CD8-positive, alpha-beta memory T cell (primary cell): ENCODE measurements around the gene LINC00237. TPM values are rescaled to one million over a fixed set of nuclear protein-coding genes. Genes with fewer than 3 reads are reported as not detected.

Experiments
- CTCF ChIA-PET: fragments of 350-600 bp; sonication (Branson Sonifier 250); formaldehyde crosslinking; loops from one replicate; lab custom pipeline; 2021; ENCODE audit warnings: antibody characterized with exemption; lab: Charles Lee
- POLR2A ChIA-PET: fragments of 350-600 bp; sonication (Branson Sonifier 250); formaldehyde crosslinking; loops from one replicate; lab custom pipeline; 2021; ENCODE audit warnings: antibody characterized with exemption; lab: Charles Lee
- DNase-seq, 5 donors: peaks; one replicate each; pipeline versions ENCODE4 v3.0.0 to v3.0.0-alpha.2; 2020 to 2022; ENCODE audit warnings: mixed read lengths in 1 of 5
- H3K27ac ChIP-seq: one replicate; pipeline ENCODE4 v1.7.0; 2013; ENCODE audit warnings: low read depth, mild to moderate bottlenecking, low read length, moderate library complexity
- H3K27me3 ChIP-seq: 2 replicates; pipeline ENCODE4 v1.7.0; 2013; ENCODE audit warnings: low read length, mild to moderate bottlenecking; ENCODE audit not compliant: insufficient read depth, poor library complexity, severe bottlenecking
- H3K36me3 ChIP-seq: 2 replicates; pipeline ENCODE4 v1.7.0; 2013; ENCODE audit warnings: mild to moderate bottlenecking, low read length, moderate library complexity; ENCODE audit not compliant: insufficient read depth
- H3K4me1 ChIP-seq: 2 replicates; pipeline ENCODE4 v1.7.0; 2013; ENCODE audit warnings: mild to moderate bottlenecking, low read length, moderate library complexity; ENCODE audit not compliant: insufficient read depth
- H3K4me3 ChIP-seq: 2 replicates; pipeline ENCODE4 v1.7.0; 2013; ENCODE audit warnings: mild to moderate bottlenecking, low read length
- H3K9me3 ChIP-seq: 2 replicates; pipeline ENCODE4 v1.7.0; 2013; ENCODE audit warnings: mild to moderate bottlenecking, low read length
- H3K27ac Mint-ChIP-seq, 8 donors: one replicate each; pipeline ENCODE4 v1.8.0; 2020 to 2021; ENCODE audit warnings: mixed read lengths in 8 of 8, mild to moderate bottlenecking in 6 of 8, inconsistent platforms in 3 of 8, moderate library complexity in 3 of 8
- H3K27me3 Mint-ChIP-seq, 2 donors: one replicate each; pipeline ENCODE4 v1.8.0; 2020 to 2021; ENCODE audit warnings: mixed read lengths in 2 of 2, mild to moderate bottlenecking in 1 of 2, moderate library complexity in 1 of 2
- H3K36me3 Mint-ChIP-seq, 3 donors: one replicate each; pipeline ENCODE4 v1.8.0; 2020 to 2021; ENCODE audit warnings: mixed read lengths in 3 of 3, inconsistent platforms in 1 of 3, mild to moderate bottlenecking in 1 of 3
- H3K4me1 Mint-ChIP-seq, 3 donors: one replicate each; pipeline ENCODE4 v1.8.0; 2020 to 2021; ENCODE audit warnings: mixed read lengths in 3 of 3, inconsistent platforms in 1 of 3, mild to moderate bottlenecking in 1 of 3
- H3K4me3 Mint-ChIP-seq, 7 donors: one replicate each; pipeline ENCODE4 v1.8.0; 2020 to 2021; ENCODE audit warnings: mixed read lengths in 7 of 7, mild to moderate bottlenecking in 6 of 7, moderate library complexity in 4 of 7, inconsistent platforms in 2 of 7
- H3K9me3 Mint-ChIP-seq, 5 donors: one replicate each; pipeline ENCODE4 v1.8.0; 2020 to 2022; ENCODE audit warnings: mixed read lengths in 5 of 5, mild to moderate bottlenecking in 3 of 5, moderate library complexity in 2 of 5, inconsistent platforms in 1 of 5
- polyA plus RNA-seq: library from polyadenylated mRNA; unstranded; fragments of 300-500 nt; fragmentation: Illumina TruSeq; gene quantifications from one replicate; pipeline ENCODE4 v1.2.3, GENCODE V29; 2021
- total RNA-seq, 2 experiments: library from RNA; stranded (reverse); gene quantifications; one replicate each; pipeline ENCODE4 v1.2.3, GENCODE V29; 2021

LINC00237 gene
- total and polyA plus RNA-seq, 3 experiments from 2014 or later = not detected

- Histone ChIP-seq H3K4me3 (no peak overlapping the region), H3K36me3 (no peaks in the 10 kb centered on the region), H3K9me3 (no peaks in the 10 kb centered on the region), H3K27me3 (peaks cover 20% of the 10 kb centered on the region), H3K27ac (no peak overlapping the region), H3K4me1 (no peaks in the 10 kb centered on the region)
- H3K9me3 Mint-ChIP-seq = peaks cover 0 to 2% (median 0%) of the 10 kb centered on the region in 5 donors
- no peaks in the 10 kb centered on the region for H3K4me1 Mint-ChIP-seq
- H3K27me3 Mint-ChIP-seq = peaks cover 41 to 77% of the 10 kb centered on the region in 2 donors
- no peak overlapping the region for H3K27ac Mint-ChIP-seq
- no peak for DNase-seq
- no peak overlapping the region for H3K4me3 Mint-ChIP-seq
- CTCF ChIA-PET = no interaction called here
- no peaks in the 10 kb centered on the region for H3K36me3 Mint-ChIP-seq
- POLR2A ChIA-PET = no interaction called here
Measured at GRCh38 chr20:21089391-21089790, 16.8 kb downstream of the LINC00237 start.

GRCh38 chr20:21087862-21088540, 18.2 kb downstream of the LINC00237 start:
- DNase-seq = no peak
- Histone ChIP-seq H3K4me1 (no peaks in the 10 kb centered on the region), H3K36me3 (no peaks in the 10 kb centered on the region), H3K4me3 (no peak overlapping the region), H3K9me3 (no peaks in the 10 kb centered on the region), H3K27me3 (peaks cover 20% of the 10 kb centered on the region), H3K27ac (no peak overlapping the region)
- ChIA-PET POLR2A (no interaction called here), CTCF (no interaction called here)
- no peak overlapping the region for H3K27ac Mint-ChIP-seq
- H3K27me3 Mint-ChIP-seq = peaks cover 39 to 71% of the 10 kb centered on the region in 2 donors
- peaks cover 0 to 2% (median 0%) of the 10 kb centered on the region in 5 donors for H3K9me3 Mint-ChIP-seq
- H3K36me3 Mint-ChIP-seq = no peaks in the 10 kb centered on the region
- H3K4me3 Mint-ChIP-seq = no peak overlapping the region
- H3K4me1 Mint-ChIP-seq = no peaks in the 10 kb centered on the region

- H3K27me3 ChIP-seq = peaks cover 4% of the 10 kb centered on the region
- ChIA-PET POLR2A (no interaction called here), CTCF (no interaction called here)
- H3K4me3 ChIP-seq = no peak overlapping the region
- peak overlapping the region in 1 of 8 donors; percentile 8 for H3K27ac Mint-ChIP-seq
- peaks cover 14 to 62% of the 10 kb centered on the region in 2 donors for H3K27me3 Mint-ChIP-seq
- no peaks in the 10 kb centered on the region for H3K4me1 ChIP-seq
- DNase-seq = no peak
- no peak overlapping the region for H3K27ac ChIP-seq
- no peaks in the 10 kb centered on the region for H3K36me3 ChIP-seq
- H3K9me3 Mint-ChIP-seq = peaks cover 0 to 2% (median 0%) of the 10 kb centered on the region in 5 donors
- no peaks in the 10 kb centered on the region for H3K36me3 Mint-ChIP-seq
- no peaks in the 10 kb centered on the region for H3K4me1 Mint-ChIP-seq
- no peaks in the 10 kb centered on the region for H3K9me3 ChIP-seq
- H3K4me3 Mint-ChIP-seq = peak overlapping the region in 1 of 7 donors; percentile 5
Measured at GRCh38 chr20:21083825-21084325, 22.3 kb downstream of the LINC00237 start.

- Mint-ChIP-seq H3K4me1 (no peaks in the 10 kb centered on the region), H3K9me3 (peaks cover 0 to 2% (median 0%) of the 10 kb centered on the region in 5 donors), H3K4me3 (no peak overlapping the region), H3K27ac (peak overlapping the region in 1 of 8 donors; percentile 68), H3K27me3 (peaks cover 16 to 62% of the 10 kb centered on the region in 2 donors), H3K36me3 (no peaks in the 10 kb centered on the region)
- Histone ChIP-seq H3K4me3 (no peak overlapping the region), H3K4me1 (no peaks in the 10 kb centered on the region), H3K9me3 (no peaks in the 10 kb centered on the region), H3K36me3 (no peaks in the 10 kb centered on the region), H3K27ac (no peak overlapping the region), H3K27me3 (peaks cover 5% of the 10 kb centered on the region)
- ChIA-PET POLR2A (no interaction called here), CTCF (no interaction called here)
- DNase-seq = no peak
Measured at GRCh38 chr20:21082584-21082983, 23.6 kb downstream of the LINC00237 start.

- Histone ChIP-seq H3K27ac (no peak overlapping the region), H3K27me3 (peaks cover 11% of the 10 kb centered on the region), H3K9me3 (no peaks in the 10 kb centered on the region), H3K4me3 (no peak overlapping the region), H3K36me3 (no peaks in the 10 kb centered on the region), H3K4me1 (no peaks in the 10 kb centered on the region)
- ChIA-PET POLR2A (no interaction called here), CTCF (no interaction called here)
- H3K4me3 Mint-ChIP-seq = no peak overlapping the region
- peaks cover 0 to 2% (median 0%) of the 10 kb centered on the region in 3 donors for H3K4me1 Mint-ChIP-seq
- peaks cover 17 to 58% of the 10 kb centered on the region in 2 donors for H3K27me3 Mint-ChIP-seq
- H3K9me3 Mint-ChIP-seq = no peaks in the 10 kb centered on the region
- DNase-seq = no peak
- H3K36me3 Mint-ChIP-seq = no peaks in the 10 kb centered on the region
- H3K27ac Mint-ChIP-seq = no peak overlapping the region
Measured at GRCh38 chr20:21077809-21078345, 28.3 kb downstream of the LINC00237 start.

- no peaks in the 10 kb centered on the region for H3K36me3 Mint-ChIP-seq
- H3K27me3 Mint-ChIP-seq = peaks cover 20 to 50% of the 10 kb centered on the region in 2 donors
- Histone ChIP-seq H3K36me3 (no peaks in the 10 kb centered on the region), H3K4me1 (no peaks in the 10 kb centered on the region), H3K9me3 (no peaks in the 10 kb centered on the region), H3K27ac (no peak overlapping the region), H3K4me3 (no peak overlapping the region), H3K27me3 (peaks cover 11% of the 10 kb centered on the region)
- no peak overlapping the region for H3K4me3 Mint-ChIP-seq
- ChIA-PET CTCF (interaction anchor here (1.1 kb wide), 1 partner anchor 9 kb away, joined by 3 read pairs; no protein-coding TSS in a partner anchor), POLR2A (no interaction called here)
- no peak overlapping the region for H3K27ac Mint-ChIP-seq
- no peaks in the 10 kb centered on the region for H3K9me3 Mint-ChIP-seq
- no peak for DNase-seq
- peaks cover 0 to 2% (median 0%) of the 10 kb centered on the region in 3 donors for H3K4me1 Mint-ChIP-seq
Measured at GRCh38 chr20:21076073-21076472, 30.1 kb downstream of the LINC00237 start.

GRCh38 chr20:21075471-21075870, 30.7 kb downstream of the LINC00237 start:
- peaks cover 11% of the 10 kb centered on the region for H3K27me3 ChIP-seq
- H3K27ac ChIP-seq = no peak overlapping the region
- Mint-ChIP-seq H3K4me3 (peak overlapping the region in 1 of 7 donors; percentile 63), H3K36me3 (no peaks in the 10 kb centered on the region), H3K4me1 (peaks cover 0 to 2% (median 0%) of the 10 kb centered on the region in 3 donors), H3K9me3 (peaks cover 0 to 1% (median 0%) of the 10 kb centered on the region in 5 donors), H3K27me3 (peaks cover 20 to 53% of the 10 kb centered on the region in 2 donors), H3K27ac (no peak overlapping the region)
- ChIA-PET CTCF (interaction anchor here (1.1 kb wide), 1 partner anchor 10 kb away, joined by 3 read pairs; no protein-coding TSS in a partner anchor), POLR2A (no interaction called here)
- no peaks in the 10 kb centered on the region for H3K9me3 ChIP-seq
- DNase-seq = no peak
- no peaks in the 10 kb centered on the region for H3K36me3 ChIP-seq
- no peak overlapping the region for H3K4me3 ChIP-seq
- no peaks in the 10 kb centered on the region for H3K4me1 ChIP-seq
